Effector memory CD8-positive, alpha-beta T cell (primary cell): ENCODE data around the gene ZNF892.

ENCODE experiments used
- ATAC-seq: fragments of 150-1000 bp; cut with Tn5 transposase; replicated peaks from 2 replicates; pipeline ENCODE4 v1.10.0; 2021; ENCODE audit warnings: mild to moderate bottlenecking, moderate library complexity
- DNase-seq, 3 experiments: peaks; one replicate each; pipeline ENCODE4 v3.0.0; 2021
- H3K27ac Mint-ChIP-seq, 2 donors: one replicate each; pipeline ENCODE4 v1.8.0; 2022; ENCODE audit warnings: mild to moderate bottlenecking in 2 of 2, mixed read lengths in 2 of 2, moderate library complexity in 2 of 2
- H3K27me3 Mint-ChIP-seq, 2 donors: one replicate each; pipeline ENCODE4 v1.8.0; 2022; ENCODE audit warnings: mixed read lengths in 2 of 2
- H3K36me3 Mint-ChIP-seq: one replicate; pipeline ENCODE4 v1.8.0; 2022; ENCODE audit warnings: mild to moderate bottlenecking, moderate library complexity, mixed read lengths; ENCODE audit not compliant: insufficient read depth
- H3K4me1 Mint-ChIP-seq, 2 donors: one replicate each; pipeline ENCODE4 v1.8.0; 2022; ENCODE audit warnings: low read depth in 2 of 2, mixed read lengths in 2 of 2
- H3K4me3 Mint-ChIP-seq, 2 donors: one replicate each; pipeline ENCODE4 v1.8.0; 2022; ENCODE audit warnings: mild to moderate bottlenecking in 2 of 2, mixed read lengths in 2 of 2, moderate library complexity in 2 of 2
- H3K9me3 Mint-ChIP-seq, 2 donors: one replicate each; pipeline ENCODE4 v1.8.0; 2022; ENCODE audit warnings: mixed read lengths in 2 of 2
- total RNA-seq, 9 experiments: gene quantifications; one replicate each; lab custom pipeline; 2026; lab: John Stamatoyannopoulos, UW

Gene ZNF892
- 2.7 to 24.9 (median 16.3) reads per million in 9 experiments for total RNA-seq

DNA sequence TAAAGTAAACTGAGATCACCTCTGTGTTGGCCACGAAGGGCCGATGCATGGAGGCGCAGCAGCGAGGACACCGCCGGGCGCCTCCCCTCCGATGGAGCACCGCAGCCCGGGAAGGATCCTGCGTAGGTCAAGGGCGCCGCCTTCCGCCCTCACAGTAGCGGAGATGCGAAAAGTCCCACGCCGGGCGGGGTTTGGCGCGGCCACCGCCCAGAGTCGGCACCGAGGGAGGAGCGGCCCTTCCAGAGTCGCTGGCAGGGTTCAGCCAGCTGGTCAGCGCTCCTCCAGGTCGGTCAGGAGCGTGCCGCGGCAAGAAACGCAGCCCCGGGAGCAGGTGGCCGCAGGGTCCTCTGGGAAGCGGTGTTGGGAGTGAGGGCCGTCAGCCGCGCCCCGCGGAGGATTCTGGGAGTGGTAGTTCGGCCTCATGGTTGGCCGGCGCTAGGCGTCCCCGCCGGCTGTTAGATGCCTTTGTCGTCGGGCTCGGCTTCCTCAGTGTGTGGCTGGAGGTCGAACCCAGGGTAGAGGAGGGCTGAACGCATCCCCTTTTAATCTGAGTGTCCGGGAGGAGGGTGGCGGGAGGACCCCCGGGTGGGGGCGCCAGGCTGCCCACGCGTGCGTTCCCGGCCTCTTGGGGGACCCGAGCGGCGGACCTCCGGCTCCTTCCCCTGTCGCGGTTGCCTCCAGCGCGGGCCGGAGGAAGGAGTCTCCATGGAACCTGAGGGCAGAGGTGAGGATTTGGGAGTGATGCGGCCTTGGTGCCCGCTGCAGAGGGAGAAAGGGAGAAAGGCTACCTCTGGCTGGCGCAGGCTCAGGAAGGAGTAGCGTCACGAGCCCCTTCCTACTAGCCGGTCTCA lies at the start of gene ZNF892:
Gene ZNF892 (plus strand): TSS at position 411 of the 851 bp plus-strand sequence. CDS start 295 bp downstream, at position 706.
- no peaks in the 10 kb centered on the region for H3K27me3 Mint-ChIP-seq

GRCh38 chr2:95158441-95158840 lies 48.9 kb upstream of the ZNF892 start:
- Mint-ChIP-seq H3K4me3 (peak overlapping the region; percentile 89 to 92), H3K9me3 (no peaks in the 10 kb centered on the region), H3K27me3 (no peaks in the 10 kb centered on the region), H3K27ac (peak overlapping the region in 1 of 2 donors; percentile 33), H3K4me1 (peaks cover 14 to 18% of the 10 kb centered on the region in 2 donors), H3K36me3 (peaks cover 6% of the 10 kb centered on the region)
- ATAC-seq (no peak), DNase-seq (no peak)

More for the DNA sequence above, at the start of gene ZNF892:
- DNase-seq (peak; percentile 60 to 68 (median 62)), ATAC-seq (peak; percentile 92)
- H3K4me3 Mint-ChIP-seq: peak within 1 kb of the TSS; percentile 89 to 93
- H3K36me3 Mint-ChIP-seq: peaks cover 7% of the 10 kb centered on the region
- peaks cover 8 to 14% of the 10 kb centered on the region in 2 donors for H3K9me3 Mint-ChIP-seq
- H3K4me1 Mint-ChIP-seq: peaks cover 10 to 31% of the 10 kb centered on the region in 2 donors
- peak within 1 kb of the TSS; percentile 89 to 95 for H3K27ac Mint-ChIP-seq

DNA sequence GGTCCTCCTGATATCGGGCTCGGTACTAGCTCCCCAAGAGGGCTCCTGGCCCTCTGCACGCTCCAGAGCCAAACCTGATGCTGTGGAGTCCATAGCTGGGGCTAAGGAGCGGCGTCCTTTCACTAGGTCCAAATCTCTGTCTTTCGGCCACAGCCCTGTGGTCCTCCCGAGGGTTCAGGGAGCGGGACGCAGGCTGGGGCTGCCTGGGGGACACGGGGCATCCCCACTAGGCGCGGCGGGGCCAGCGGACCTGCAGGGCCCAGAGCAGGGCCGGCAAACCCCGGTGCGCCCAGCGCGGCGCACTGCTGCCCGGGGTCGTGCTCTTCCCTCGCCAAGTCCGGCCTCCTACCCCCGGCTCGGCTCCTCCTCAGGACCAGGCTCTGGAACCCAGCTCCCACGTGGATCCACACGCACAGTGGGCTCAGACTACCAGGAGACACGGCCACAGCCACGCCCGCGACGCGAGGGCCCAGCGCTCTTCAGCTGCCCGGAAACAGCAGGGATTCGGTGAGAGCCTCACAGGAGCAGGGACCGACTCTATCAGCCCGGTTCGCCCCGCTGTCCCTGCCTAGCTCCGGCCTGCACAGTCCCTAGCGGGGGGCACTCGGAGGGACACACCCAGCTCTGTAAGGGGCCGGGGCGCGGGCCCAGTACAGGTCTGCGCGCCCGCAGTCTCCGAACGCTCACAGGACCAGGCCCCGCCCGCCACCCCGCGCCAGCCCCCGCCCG lies 48.3 kb upstream of the ZNF892 start:
- peak overlapping the region in 1 of 2 donors; percentile 69 for H3K27ac Mint-ChIP-seq
- ATAC-seq: peak; percentile 67
- H3K4me3 Mint-ChIP-seq: peak overlapping the region; percentile 89 to 92
- H3K27me3 Mint-ChIP-seq: no peaks in the 10 kb centered on the region
- no peaks in the 10 kb centered on the region for H3K9me3 Mint-ChIP-seq
- peaks cover 14 to 18% of the 10 kb centered on the region in 2 donors for H3K4me1 Mint-ChIP-seq
- peak in 1 of 3 experiments; percentile 32 for DNase-seq
- peaks cover 3% of the 10 kb centered on the region for H3K36me3 Mint-ChIP-seq

DNA sequence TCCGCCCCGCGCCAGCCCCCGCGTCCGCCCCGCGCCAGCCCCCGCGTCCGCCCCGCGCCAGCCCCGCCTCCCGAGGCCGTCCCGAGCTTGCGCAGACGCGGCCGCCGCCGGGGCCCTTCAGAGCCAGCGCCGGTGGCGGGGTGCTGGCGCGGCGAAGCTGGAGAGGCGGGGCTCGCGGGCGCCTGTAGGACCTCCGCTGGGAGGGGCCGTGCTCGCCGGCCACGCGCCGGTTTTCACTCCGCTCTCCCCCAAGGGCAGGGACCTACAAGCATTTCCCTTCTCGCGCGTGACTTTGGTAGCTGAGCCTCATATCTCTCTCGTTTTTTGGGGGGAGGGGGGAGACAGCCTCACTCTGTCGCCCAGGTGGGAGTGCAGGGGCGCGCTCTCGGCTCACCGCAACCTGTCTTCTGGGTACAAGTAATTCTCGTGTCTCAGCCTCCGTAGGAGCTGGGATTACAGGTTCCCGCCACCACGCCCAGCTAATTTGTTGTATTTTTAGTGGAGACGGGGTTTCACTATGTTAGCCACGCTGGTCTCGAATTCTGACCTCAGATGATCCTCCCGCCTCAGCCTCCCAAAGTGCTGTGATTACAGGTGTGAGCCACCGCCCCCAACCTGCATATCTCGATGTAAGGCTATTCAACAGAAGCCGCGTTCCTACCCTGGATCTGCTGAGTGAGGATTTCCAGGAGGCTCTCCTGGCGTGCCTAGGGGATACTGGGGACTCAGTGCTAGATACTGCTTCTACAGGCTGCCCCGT lies 47.5 kb upstream of the ZNF892 start, which contains the start of gene ZNF514:
Gene ZNF514 (minus strand): TSS at position 159 of the 760 bp plus-strand sequence. CDS start 6,595 bp downstream, outside the sequence.
- DNase-seq (peak; percentile 65 to 81 (median 75)), ATAC-seq (peak; percentile 88)
- H3K9me3 Mint-ChIP-seq: no peaks in the 10 kb centered on the region
- H3K4me3 Mint-ChIP-seq: peak within 1 kb of the TSS; percentile 89 to 92
- H3K27me3 Mint-ChIP-seq: no peaks in the 10 kb centered on the region
- H3K4me1 Mint-ChIP-seq: peaks cover 14 to 26% of the 10 kb centered on the region in 2 donors
- H3K36me3 Mint-ChIP-seq: peaks cover 3% of the 10 kb centered on the region
- peak within 1 kb of the TSS; percentile 72 to 94 for H3K27ac Mint-ChIP-seq

DNA sequence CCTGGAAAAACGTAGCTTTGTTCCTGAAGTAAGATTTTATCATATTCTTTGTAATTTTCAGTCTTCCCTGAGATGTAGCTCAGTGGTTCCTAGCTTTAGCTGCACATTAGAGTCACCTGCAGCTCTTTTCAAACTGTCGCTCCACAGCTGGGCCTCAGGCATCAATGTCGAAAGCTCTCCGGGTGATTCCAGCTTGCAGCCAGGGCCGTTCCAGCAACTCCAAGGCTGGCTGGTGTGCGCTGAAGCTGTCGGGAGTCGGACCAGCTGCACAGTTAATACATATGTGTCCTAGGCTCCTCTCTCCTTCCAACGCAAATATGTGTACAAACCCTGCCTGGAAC lies 42.3 kb upstream of the ZNF892 start:
- peak overlapping the region; percentile 97 to 99 for H3K27ac Mint-ChIP-seq
- H3K4me1 Mint-ChIP-seq: peaks cover 26 to 31% of the 10 kb centered on the region in 2 donors
- H3K36me3 Mint-ChIP-seq: peaks cover 16% of the 10 kb centered on the region
- peak overlapping the region; percentile 96 to 100 for H3K4me3 Mint-ChIP-seq
- DNase-seq (no peak), ATAC-seq (peak; percentile 3)
- no peaks in the 10 kb centered on the region for H3K27me3 Mint-ChIP-seq
- H3K9me3 Mint-ChIP-seq: no peaks in the 10 kb centered on the region

DNA sequence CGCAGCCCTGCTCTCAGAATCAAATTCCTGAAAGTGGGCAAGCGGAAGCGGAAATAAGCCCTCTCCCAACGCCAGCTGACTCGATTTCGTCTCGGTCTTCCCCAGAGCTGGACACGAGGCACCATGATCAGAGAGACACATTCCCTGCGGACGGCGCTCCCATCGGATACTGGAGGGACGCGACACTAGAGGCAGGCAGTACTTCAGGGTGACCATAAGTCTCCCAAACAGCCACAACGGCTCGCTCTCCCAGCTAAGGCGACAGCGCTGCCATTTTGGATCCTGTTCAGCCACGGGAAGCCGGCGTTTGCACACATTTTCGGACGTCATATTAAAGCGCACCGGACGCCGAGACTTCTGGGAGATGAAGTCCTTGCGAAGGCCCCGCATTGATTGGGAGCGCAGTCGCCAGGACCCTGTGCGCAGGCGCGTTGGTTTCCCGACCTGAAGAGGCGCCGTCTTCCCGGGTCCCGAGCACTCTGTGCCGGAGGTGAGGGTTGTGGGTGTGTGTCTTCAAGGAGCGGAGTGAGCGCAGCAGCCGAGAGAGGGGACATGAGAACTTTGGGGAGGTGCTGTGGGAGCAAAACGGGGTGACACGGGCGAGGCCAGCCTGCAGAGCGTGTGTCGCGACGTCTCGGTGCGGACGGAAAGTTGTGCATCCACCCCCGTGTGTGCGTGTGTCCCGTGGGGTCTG lies 41.8 kb upstream of the ZNF892 start, which contains the start of gene ZNF2:
Gene ZNF2 (plus strand): TSS at position 439 of the 694 bp plus-strand sequence. CDS start 10,418 bp downstream, outside the sequence.
- DNase-seq (peak; percentile 95 to 97 (median 96)), ATAC-seq (peak; percentile 93)
- no peaks in the 10 kb centered on the region for H3K27me3 Mint-ChIP-seq
- peak within 1 kb of the TSS; percentile 97 to 99 for H3K27ac Mint-ChIP-seq
- peaks cover 23 to 27% of the 10 kb centered on the region in 2 donors for H3K4me1 Mint-ChIP-seq
- H3K4me3 Mint-ChIP-seq: peak within 1 kb of the TSS; percentile 96 to 100
- H3K36me3 Mint-ChIP-seq: peaks cover 16% of the 10 kb centered on the region
- H3K9me3 Mint-ChIP-seq: no peaks in the 10 kb centered on the region

DNA sequence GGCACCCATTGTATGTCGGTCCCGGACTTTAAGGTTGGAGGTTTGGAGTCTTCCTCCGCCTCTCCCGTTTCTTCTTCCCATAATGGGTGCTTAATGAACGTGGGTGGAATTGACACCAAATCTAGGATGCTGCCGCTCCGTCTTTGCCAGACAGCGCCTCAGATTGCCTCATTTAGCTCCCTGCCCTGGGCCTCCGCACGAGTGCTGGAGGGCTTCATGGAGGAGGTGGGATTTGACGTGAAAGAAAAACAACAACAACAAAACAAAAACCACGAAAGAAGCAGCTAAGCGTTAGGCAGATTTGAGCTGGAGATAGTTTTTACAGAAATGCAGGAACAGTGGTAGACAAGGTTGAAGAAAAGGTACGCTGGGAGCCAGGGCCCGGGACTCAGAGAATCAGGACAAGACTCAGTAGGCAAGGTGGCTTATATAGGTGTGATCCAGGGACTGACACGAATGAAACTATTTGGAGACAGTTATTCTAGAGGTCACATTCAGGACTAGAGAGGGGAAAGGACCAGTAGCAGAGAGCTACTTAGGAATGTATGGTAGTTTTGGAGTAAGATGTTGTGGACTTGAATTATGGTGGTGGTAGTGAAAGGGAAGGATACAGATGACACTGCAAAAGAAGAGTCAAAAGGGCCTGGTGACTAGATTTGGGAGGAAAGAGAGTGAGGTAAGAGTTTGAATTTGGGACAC lies 41.1 kb upstream of the ZNF892 start:
- peaks cover 23 to 27% of the 10 kb centered on the region in 2 donors for H3K4me1 Mint-ChIP-seq

DNA sequence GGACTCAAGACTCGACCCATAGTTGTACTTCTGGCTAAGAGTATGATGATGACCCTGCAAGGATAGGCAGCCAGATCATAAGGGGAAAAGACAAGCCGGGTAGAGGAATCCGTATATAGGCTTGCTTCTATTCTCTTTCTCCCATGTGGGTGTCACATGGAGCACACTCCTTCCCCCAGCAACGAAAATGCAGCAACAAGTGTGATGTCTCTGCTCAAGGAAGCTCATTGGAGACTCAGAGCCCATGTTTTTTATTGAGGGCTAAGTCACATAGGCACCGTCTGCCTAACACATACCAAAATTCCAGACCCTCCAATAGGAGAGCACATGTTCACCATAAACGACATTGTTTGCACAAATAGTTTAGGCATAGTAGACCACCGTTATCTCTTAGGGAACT lies 35.4 kb upstream of the ZNF892 start:
- peak overlapping the region in 1 of 2 donors; percentile 9 for H3K27ac Mint-ChIP-seq
- DNase-seq (no peak), ATAC-seq (no peak)
- peaks cover 12% of the 10 kb centered on the region for H3K36me3 Mint-ChIP-seq
- no peaks in the 10 kb centered on the region for H3K9me3 Mint-ChIP-seq
- H3K27me3 Mint-ChIP-seq: no peaks in the 10 kb centered on the region
- H3K4me3 Mint-ChIP-seq: no peak overlapping the region
- H3K4me1 Mint-ChIP-seq: peaks cover 6 to 15% of the 10 kb centered on the region in 2 donors

More for the DNA sequence above, 41.1 kb upstream of the ZNF892 start:
- peaks cover 16% of the 10 kb centered on the region for H3K36me3 Mint-ChIP-seq
- peak overlapping the region; percentile 96 to 100 for H3K4me3 Mint-ChIP-seq
- ATAC-seq (peak; percentile 6), DNase-seq (no peak)
- no peaks in the 10 kb centered on the region for H3K27me3 Mint-ChIP-seq
- H3K27ac Mint-ChIP-seq: peak overlapping the region; percentile 97 to 99
- H3K9me3 Mint-ChIP-seq: no peaks in the 10 kb centered on the region

GRCh38 chr2:95174031-95174542 lies 33.2 kb upstream of the ZNF892 start:
- Mint-ChIP-seq H3K36me3 (peaks cover 13% of the 10 kb centered on the region), H3K9me3 (no peaks in the 10 kb centered on the region), H3K4me3 (no peak overlapping the region), H3K27me3 (no peaks in the 10 kb centered on the region), H3K27ac (no peak overlapping the region), H3K4me1 (peaks cover 6 to 11% of the 10 kb centered on the region in 2 donors)
- DNase-seq (no peak), ATAC-seq (no peak)

GRCh38 chr2:95179451-95179850 lies 27.9 kb upstream of the ZNF892 start:
- peaks cover 7 to 12% of the 10 kb centered on the region in 2 donors for H3K9me3 Mint-ChIP-seq
- H3K36me3 Mint-ChIP-seq: peaks cover 38% of the 10 kb centered on the region
- no peak overlapping the region for H3K27ac Mint-ChIP-seq
- DNase-seq: no peak
- H3K4me3 Mint-ChIP-seq: no peak overlapping the region
- H3K4me1 Mint-ChIP-seq: peaks cover 0 to 9% of the 10 kb centered on the region in 2 donors
- ATAC-seq: no peak
- H3K27me3 Mint-ChIP-seq: no peaks in the 10 kb centered on the region

DNA sequence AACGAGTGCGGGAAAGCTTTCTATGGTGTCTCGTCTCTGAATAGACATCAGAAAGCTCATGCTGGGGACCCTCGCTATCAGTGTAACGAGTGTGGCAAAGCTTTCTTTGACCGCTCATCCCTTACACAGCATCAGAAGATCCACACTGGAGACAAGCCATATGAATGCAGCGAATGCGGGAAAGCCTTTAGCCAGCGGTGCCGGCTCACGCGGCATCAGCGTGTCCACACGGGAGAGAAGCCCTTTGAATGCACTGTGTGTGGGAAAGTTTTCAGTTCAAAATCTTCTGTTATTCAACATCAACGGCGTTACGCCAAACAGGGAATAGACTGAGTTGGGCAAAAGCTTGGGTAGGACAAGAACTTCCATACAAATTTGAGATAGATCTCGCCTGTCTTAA lies 25.5 kb upstream of the ZNF892 start:
- H3K36me3 Mint-ChIP-seq: peaks cover 33% of the 10 kb centered on the region
- peaks cover 12 to 14% of the 10 kb centered on the region in 2 donors for H3K9me3 Mint-ChIP-seq
- H3K27me3 Mint-ChIP-seq: no peaks in the 10 kb centered on the region
- no peak overlapping the region for H3K4me3 Mint-ChIP-seq
- H3K27ac Mint-ChIP-seq: no peak overlapping the region
- H3K4me1 Mint-ChIP-seq: peaks cover 0 to 2% of the 10 kb centered on the region in 2 donors
- ATAC-seq (no peak), DNase-seq (no peak)
